NCI-H2227 (cell line): ENCODE measurements around the gene ARHGAP6.
A peak's percentile ranks its signal among the peaks of the same experiment; 100 is the strongest.

ENCODE experiments used
- DNase-seq: peaks from one replicate; lab custom pipeline; 2025; ENCODE audit not compliant: unreplicated experiment; lab: John Stamatoyannopoulos, UW

Gene ARHGAP6

DNA sequence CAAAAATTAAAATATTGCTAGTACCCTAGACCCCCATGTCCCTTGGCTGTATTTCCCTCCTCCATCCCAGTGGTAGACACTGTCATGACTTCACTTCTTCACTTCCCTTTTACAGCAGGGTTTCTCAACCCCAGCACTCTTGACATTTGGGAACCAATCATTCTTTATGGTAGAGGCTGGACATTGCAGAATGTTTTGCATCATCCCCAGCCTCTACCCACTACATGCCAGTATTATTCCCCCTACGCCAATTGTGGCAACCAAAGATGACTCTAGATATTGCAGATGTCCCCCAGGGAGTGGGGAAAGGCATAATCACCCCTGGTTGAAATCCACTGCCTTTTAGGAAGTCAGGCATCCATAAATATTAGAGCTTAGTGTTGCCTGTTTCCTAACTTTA is 233.9 kb downstream of the ARHGAP6 start:
- DNase-seq = no peak

DNA sequence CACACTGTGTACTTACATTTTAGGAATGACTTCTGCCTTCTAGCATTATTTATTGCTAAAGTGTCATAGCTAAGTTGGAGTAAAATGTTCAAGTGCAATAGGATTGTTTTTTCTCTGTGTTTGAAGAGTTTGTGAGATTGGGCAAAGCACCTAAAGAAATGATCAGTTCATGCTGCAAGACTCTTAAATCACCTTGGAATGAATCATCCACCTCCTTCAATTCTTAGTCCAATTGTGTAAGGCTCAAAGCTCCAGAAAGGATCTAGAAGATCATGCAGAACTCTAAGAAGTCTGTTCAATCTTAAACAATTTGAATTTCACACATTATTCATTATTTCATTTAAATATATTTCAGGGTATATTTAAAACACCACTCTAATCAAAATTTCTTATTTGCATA is 235.4 kb downstream of the ARHGAP6 start:
- no peak for DNase-seq

DNA sequence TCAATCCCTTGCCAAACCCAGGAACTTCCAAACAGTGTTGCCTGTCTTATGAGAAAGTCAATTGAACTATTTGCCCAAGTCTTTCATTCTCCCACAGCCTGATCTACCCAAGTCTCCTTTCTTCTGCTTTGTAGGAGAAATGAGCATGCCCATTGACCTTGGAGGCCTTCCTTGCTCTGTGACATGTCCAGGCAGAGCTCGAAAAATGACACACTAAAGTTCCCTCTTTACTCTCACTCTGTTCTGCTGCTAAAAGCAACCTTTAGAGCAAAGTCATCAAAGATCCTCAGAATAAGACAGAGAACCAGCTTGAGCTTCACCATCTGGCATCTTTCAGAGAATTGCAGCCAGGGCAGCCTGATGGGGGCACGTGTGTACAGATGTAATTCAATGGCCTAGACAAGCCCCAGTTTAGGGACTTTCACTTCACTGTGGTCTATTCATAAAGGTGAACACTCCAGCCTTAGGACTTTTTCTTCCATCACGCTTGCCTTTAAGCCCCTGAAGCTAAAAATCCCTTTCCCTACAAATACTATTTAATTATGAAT is 236.1 kb downstream of the ARHGAP6 start:
- DNase-seq = no peak

- peak; percentile 4 for DNase-seq
Measured at GRCh38 chrX:11427453-11428071, 238.2 kb downstream of the ARHGAP6 start.

- no peak for DNase-seq
Measured at GRCh38 chrX:11426712-11427452, 238.8 kb downstream of the ARHGAP6 start.

DNA sequence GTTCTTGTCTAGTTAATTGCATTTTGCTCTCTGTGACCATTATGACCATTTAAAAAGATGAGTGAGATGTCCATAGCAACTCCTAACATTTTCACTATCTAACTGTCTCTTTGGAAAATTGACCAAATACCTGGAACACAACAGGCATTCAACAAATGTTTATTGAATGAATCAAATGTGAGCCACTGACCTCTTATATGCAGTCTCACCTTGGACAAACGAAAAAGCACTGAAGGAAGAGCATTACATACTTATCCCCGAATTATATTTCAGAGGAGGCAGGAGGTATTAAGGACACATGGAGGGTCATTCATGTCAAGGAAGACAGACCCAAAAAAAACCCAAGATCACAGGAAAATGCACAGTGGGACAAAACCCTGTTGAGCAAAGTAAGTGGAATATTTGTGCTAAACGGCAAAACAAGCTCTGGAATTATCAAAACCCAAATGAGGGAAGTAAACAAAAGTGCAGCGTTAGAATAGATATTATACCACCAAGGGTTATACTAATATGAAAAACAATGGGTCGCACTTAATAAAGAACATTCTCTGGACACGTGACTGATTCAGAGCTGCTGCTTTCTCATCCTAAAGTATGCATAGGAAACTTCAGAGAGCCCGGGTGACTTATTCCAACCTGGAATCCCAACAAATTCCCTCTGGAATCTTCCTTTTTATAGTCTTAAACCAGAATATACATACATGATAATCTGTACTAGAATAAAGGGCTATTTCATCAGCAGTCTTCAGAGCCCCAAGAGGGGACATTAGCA is 240.6 kb downstream of the ARHGAP6 start:
- no peak for DNase-seq

GRCh38 chrX:11423949-11424348 is 241.8 kb downstream of the ARHGAP6 start:
- no peak for DNase-seq

GRCh38 chrX:11423362-11423818 is 242.3 kb downstream of the ARHGAP6 start:
- no peak for DNase-seq

- no peak for DNase-seq
Measured at GRCh38 chrX:11422525-11422857, 243.2 kb downstream of the ARHGAP6 start.

DNA sequence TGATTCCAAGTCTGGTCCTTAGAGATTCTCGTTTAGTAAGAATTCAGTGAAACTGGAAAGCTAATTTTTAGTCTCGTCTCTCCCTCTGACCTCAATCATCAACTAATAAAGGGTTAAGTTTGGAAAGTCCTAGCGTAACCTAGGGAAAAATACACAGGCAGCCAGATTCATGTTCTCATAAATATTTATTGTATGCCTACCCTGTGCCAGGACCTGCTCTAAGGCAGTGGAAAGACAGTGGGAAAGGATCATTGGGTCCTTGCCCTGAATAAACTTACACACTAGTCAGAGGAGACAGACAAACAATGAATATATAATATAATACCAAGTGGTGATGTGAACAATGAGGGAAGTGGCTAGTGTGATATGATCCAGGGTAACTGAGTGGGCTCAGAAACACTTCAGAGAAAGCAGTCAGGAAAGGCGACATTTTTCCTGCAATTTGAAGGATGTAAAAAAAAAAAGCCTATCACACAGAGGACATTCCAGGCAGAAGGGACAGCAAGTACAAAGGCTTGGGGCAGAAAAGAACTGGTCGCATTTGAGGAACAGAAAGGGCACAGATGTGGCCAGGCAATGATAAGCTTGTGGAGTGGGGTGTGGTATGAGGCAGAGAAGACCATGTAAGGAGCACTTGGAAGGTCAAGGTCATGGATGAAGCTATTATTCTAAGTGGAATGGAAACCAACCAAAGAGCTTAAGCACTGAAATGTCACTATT is 243.8 kb downstream of the ARHGAP6 start:
- no peak for DNase-seq

DNA sequence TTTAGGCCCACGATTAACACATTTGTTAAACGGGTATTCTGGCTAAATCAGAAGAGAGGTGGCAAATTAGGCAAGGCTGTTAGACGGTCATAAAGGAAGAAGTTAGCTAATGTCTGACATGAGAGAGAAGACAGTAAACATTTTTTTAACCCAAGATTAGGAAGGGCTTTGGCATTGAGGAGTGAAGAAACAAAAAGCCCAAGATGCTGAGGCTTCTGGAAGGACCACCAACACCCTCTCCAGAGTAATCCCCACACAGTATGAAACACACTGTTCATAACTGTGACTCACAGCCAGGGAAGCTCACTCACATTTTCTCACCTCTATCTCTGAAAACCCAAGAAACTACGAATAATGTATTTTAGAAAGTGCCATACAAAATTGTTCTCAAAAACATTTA is 244.9 kb downstream of the ARHGAP6 start:
- DNase-seq = no peak

DNA sequence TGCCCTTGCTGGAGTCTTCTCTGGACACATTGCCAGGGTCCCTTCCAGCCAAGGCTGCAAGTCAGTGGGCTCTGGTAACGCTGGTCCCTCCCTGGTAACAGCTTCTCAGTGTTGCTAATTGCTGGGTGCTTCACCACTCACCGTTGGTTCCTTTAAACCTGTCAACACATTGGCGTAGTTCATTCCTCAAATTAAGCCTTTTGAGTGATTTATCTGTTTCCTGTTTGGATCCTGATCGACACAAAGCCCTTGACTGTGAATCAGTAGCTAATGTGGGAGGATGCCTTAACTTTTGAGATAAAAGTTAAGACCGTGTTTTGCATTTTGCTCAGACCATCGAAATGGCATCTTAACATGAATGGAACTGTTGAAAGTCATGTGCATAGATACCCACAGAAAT is 246.6 kb downstream of the ARHGAP6 start:
- no peak for DNase-seq

DNA sequence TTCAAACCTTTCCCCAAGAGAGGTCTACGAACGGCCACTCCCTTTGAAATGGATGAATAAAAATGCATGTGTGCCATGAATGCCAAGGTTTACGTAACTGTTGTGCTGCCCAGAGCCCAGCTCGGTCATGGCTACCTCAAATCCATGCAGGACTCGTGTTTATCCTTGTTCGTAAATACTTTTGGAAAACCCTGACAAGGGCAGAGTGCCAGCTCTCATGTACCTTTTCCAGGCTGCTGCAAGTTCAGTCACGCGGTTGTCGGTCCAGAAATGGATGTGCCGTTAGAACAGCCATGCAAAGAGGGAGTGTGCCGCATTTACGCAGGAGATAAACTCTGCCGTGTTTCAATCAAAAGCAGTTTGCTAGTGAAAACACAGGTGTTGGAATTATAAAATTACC is 249.1 kb downstream of the ARHGAP6 start:
- no peak for DNase-seq

DNA sequence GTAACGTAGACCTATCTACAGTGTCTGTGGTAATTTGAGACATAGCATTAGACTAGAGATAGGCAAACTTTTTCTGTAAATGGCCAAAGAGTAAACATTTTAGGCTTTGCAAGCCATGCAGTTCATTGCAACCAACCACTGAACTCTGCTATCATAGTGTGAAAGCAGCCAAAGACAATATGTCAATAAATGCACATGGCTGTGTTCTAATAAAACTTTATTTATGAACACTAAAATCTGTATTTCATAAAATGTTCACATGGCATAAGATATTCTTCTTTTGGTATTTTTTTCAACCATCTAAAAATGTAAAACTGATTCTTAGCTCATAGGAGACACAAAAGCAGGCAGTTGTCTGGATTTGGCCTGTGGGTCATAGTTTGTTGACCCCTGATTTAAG is 251.6 kb downstream of the ARHGAP6 start:
- no peak for DNase-seq

GRCh38 chrX:11412715-11413623 is 252.8 kb downstream of the ARHGAP6 start:
- no peak for DNase-seq

DNA sequence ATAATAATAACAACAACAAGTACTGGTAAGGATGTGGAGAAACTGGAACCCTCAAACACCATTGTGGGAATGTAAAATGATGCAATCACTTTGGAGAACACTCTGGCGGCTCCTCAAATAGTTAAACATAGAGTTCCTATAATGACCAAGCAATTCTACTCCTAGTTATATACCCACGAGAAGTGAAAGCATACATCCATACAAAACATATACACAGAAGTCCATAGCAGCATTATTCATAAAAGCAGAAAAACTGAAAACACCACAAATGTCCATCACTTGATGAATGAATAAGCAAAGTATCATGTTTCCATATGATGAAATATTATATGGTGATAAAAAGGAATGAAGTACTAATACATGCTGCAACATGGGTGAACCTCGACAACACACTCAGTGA is 255.8 kb downstream of the ARHGAP6 start:
- DNase-seq = no peak

- DNase-seq = no peak
Measured at GRCh38 chrX:11408783-11409182, 256.9 kb downstream of the ARHGAP6 start.

GRCh38 chrX:11408109-11408405 is 257.7 kb downstream of the ARHGAP6 start:
- no peak for DNase-seq

DNA sequence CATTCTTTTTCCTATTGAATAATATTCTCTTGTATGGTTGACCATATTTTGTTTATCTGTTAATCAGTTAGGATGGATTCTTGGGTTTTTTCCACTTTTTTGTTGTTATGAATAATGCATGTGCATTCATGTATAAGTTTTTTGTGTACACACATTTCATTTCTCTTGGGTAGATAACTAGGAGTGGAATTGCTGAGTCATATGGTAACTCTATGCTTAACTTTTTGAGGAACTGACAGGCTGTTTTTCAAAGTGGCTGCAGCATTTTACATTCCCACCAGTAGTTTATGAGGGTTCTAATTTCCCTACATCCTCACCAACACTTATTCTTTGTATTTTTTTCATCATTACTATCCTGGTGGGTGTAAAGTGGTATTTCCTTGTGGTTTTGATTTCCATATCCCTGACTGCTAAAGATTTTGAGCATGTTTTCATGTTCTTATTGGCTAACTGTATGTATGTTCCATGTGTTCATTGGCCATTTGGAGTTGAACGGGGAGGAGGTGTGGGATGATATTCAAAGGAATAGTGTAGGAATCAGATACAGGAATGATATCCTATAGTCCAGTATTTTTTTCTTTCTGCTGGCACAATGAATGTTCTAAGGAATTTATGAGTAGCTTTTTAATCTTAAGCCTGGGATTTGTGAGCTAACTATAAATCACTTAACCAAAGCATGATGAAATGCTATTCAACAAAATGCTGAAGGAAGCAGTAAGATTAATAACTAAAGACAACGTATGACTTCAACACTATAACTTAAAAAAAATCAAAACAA is 258.2 kb downstream of the ARHGAP6 start:
- DNase-seq = no peak
